Left kidney (tissue), 2 donors: ENCODE results near the gene HNRNPA3. TPM values are rescaled to one million over a fixed set of nuclear protein-coding genes. Genes with fewer than 3 reads are reported as not detected.

Experiments used
- DNase-seq: peaks from one replicate; pipeline ENCODE4 v3.0.0-alpha.2; 2013
- polyA plus RNA-seq: library from polyadenylated mRNA; unstranded; fragments of 120-200 nt; gene quantifications from one replicate; pipeline ENCODE4 v1.2.1, GENCODE V29; 2013; ENCODE audit not compliant: insufficient read length

HNRNPA3 gene
- polyA plus RNA-seq, 1 donor = 794 TPM

- no peak for DNase-seq
Observed at GRCh38 chr2:177271981-177272666, 59.5 kb downstream of the HNRNPA3 start.

GRCh38 chr2:177272765-177273164 is 60.2 kb downstream of the HNRNPA3 start:
- no peak for DNase-seq

GRCh38 chr2:177273408-177273807 is 60.8 kb downstream of the HNRNPA3 start:
- no peak for DNase-seq

Other genes starting within 250 kb of the HNRNPA3 start
- gene NFE2L2, start 51.9 kb downstream of the HNRNPA3 start, polyA plus RNA-seq = 145 TPM
- 50.5 TPM for gene AGPS, start 180.0 kb downstream of the HNRNPA3 start, polyA plus RNA-seq